GM21786 (cell line): ENCODE measurements around the gene TBRG1.

Experiments used
- ATAC-seq: cut with Tn5 transposase; IDR thresholded peaks from one replicate; pipeline ENCODE4 v1.9.1; 2021; ENCODE audit not compliant: unreplicated experiment

TBRG1 gene

DNA sequence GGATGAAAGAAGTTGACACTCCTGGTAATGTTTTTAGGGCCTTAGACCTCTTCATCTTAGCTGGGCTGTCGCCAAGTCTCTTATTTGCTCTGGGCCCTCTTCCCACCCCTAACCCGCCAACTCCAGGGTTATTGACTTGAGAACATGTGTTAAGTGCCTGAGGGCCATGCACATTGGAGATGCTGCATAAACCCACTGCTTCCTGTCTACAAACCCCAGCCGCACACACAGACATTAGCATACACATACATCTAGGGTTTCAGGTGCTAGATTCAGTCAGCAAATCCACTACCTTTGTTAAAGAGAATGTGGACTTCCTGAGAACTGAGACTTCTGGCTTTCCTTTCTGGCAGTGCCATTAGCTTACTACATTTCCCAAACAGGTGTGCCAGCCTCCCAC, 10.6 kb upstream of the TBRG1 start:
- no peak for ATAC-seq

GRCh38 chr11:124612567-124613246, 10.0 kb upstream of the TBRG1 start:
- no peak for ATAC-seq

- no peak for ATAC-seq
These were observed 3.8 kb upstream of the TBRG1 start for GRCh38 chr11:124618863-124619262.

DNA sequence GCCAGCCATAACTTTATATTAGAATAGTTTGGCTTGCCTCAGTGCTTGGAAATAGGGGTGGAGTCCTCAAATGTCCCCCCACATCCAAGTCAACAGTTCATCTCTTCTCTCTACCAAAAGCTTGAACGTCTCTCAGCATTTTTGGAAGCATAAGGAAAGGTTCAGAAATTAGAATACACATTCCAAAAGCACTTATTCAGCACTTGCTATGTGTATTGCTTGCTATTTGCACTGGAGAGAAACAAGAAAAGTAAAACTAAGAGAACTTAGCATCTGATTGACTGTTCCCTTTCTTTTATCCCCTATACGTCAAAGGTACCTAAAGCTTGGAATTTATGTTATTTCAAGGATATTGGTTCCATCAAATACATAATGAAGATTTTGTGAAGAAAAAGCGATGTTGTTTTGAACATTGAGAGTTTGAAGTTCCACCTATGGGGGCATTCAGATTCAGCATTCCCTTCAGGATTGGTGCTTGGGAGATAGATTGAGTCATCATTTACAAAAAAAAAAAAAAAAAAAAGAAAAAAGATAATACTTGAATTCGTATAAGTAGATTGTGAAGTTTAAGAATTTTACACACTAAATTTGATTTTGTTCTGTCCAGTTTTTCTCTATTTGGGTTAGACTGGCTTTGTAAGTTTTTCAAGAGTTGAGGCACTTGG, 1.3 kb downstream of the TBRG1 start:
- no peak for ATAC-seq

- ATAC-seq: no peak
These were observed 3.0 kb downstream of the TBRG1 start for GRCh38 chr11:124625504-124626168.

GRCh38 chr11:124627546-124627945, 4.9 kb downstream of the TBRG1 start:
- no peak for ATAC-seq

GRCh38 chr11:124629961-124630360, 7.3 kb downstream of the TBRG1 start:
- no peak for ATAC-seq

DNA sequence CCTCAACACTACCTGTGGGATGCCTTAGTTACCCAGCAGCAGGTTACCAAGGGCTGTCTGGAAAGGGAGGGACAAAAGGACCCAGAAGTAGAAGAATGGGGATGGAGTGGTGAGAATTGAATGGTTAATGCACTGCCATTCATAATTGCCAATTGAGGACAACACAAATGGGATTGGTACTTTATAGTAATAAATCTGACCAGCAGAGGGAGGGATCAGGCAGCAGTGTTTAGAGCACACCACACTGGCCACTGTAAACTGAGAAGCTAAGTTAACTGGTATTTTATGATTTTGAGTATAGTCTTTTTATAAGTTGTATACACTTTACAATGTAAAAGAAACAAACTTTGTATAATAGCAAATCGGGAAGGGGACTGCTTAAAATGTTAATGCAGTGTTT, 10.7 kb downstream of the TBRG1 start:
- no peak for ATAC-seq

- ATAC-seq: no peak
These were observed 13.3 kb downstream of the TBRG1 start for GRCh38 chr11:124635932-124636331.

DNA sequence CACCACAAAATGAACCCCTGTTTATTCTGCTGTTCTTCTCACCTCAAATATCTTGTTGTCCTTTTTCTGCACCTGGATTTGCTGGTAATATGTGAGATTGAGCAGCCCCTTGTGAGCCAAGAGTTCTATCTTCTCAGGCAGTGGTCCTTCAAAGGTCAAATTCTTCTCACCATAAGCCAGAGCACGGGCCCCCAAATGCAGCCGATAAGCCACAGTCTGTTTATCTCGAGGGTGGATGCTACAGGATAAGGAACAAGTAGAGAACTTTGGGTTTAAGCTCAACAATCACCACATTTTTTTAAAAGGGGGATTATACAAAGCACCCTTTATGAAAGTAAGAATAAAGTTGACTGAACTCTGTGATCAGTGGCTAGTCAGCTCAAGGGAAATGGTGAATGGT, 15.8 kb downstream of the TBRG1 start:
- no peak for ATAC-seq

GRCh38 chr11:124639186-124639585, 16.5 kb downstream of the TBRG1 start:
- no peak for ATAC-seq

DNA sequence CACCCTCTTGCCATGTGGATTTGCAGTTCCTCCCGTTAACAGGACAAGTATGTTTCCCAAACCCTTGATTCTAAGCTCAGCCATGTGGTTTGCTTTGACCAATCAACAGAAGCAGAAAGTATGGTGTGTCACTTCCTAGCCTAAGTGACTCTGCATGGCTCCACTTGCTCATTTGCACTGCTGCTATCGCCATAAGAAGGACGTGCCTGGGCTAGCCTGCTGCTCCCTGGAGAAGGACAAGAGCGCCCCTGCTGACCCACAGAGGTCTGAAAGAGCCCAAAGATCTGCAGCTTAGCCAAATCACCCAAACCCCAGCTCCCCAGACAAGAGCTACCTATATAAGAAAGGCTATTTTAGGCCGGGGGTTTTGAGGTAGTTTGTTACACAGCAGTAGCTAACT, 18.0 kb downstream of the TBRG1 start:
- no peak for ATAC-seq

- ATAC-seq: no peak
These were observed 20.0 kb downstream of the TBRG1 start for GRCh38 chr11:124642628-124643027.

DNA sequence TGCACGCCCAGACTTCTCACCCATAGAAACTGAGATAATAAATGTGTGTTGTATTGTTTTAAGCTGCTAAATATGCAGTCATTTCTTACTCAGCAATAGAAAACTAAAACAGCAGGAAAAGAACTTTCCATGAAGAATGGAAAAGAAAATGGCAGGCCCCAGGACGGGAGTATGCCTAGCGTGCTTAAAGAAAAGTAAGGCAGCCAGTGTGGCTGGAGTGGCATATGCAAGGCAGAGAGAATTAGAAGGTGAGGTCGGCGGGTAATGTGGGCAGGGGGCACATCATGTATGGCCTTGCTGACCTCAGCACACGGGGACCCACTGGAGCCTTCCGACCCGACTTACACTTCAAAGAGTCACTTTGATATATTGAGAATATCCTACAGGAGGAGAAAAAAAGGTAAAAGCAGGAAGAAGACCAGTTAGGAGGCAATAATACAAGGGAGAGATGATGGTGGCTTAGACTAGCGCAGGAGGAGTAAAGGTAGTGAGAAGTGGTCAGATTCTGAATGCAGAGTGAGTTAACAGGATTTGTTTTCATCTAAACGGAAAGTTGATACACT, 20.5 kb downstream of the TBRG1 start:
- no peak for ATAC-seq

- ATAC-seq: no peak
These were observed 21.2 kb downstream of the TBRG1 start for GRCh38 chr11:124643605-124644425.

DNA sequence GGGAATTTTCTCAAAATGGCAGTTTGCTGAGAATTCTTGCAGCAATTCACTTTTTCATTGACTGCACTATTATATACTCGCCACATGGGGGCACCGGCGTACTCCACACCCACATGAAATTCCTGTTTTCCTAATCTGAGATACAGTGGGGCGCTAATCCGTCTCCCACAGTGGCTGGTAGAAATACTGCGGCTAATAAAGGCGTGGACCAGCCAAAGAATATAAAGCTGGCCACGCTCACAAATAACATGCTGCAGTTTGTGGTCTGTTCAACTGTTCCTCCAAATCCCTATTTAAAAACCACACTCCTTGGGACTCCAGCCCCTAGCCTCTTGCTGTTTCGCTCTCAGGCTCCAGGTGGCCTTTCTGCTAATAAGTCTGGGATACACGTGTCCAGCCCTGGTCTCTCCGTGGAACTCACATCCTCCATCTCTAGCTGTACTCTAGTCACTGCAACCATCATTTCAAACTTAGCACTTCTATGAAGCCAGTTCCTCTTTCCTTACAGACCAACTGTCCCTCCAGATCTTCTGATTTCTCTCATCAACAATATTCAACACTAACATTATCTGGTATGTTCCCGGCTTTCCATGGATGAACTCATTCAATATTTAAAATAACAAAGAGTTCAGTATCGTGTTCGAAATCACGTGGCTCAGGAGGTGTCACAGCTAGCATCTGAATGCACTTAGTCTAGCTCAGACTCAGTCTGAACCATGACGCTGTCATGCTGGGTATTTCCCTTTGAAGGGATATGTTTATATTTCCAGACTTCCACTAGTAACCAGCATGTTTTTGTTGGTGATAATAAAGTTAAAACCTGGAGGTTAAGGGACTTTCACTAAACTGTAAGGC, 22.0 kb downstream of the TBRG1 start:
- ATAC-seq: peak; percentile 76

- ATAC-seq: peak; percentile 49
These were observed 23.5 kb downstream of the TBRG1 start for GRCh38 chr11:124646148-124646547.

DNA sequence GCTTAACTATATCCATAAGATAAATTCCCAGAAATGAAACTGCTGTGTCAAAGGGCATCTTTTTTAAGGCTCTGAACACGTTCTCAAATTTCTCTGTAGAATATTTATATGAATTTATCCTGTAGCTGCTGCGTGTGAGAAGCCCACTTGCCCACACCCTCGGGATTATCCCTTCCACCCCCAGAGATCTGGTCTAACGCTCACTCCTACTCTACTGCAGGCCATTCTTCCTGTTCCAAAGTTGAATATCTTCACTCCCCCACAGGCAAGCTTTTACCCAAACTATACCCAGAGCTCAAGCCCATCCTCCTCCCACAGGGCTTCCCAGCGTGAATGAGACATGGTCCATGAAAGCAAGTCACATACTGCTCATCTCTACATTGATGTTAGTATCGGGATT, 25.9 kb downstream of the TBRG1 start:
- no peak for ATAC-seq

DNA sequence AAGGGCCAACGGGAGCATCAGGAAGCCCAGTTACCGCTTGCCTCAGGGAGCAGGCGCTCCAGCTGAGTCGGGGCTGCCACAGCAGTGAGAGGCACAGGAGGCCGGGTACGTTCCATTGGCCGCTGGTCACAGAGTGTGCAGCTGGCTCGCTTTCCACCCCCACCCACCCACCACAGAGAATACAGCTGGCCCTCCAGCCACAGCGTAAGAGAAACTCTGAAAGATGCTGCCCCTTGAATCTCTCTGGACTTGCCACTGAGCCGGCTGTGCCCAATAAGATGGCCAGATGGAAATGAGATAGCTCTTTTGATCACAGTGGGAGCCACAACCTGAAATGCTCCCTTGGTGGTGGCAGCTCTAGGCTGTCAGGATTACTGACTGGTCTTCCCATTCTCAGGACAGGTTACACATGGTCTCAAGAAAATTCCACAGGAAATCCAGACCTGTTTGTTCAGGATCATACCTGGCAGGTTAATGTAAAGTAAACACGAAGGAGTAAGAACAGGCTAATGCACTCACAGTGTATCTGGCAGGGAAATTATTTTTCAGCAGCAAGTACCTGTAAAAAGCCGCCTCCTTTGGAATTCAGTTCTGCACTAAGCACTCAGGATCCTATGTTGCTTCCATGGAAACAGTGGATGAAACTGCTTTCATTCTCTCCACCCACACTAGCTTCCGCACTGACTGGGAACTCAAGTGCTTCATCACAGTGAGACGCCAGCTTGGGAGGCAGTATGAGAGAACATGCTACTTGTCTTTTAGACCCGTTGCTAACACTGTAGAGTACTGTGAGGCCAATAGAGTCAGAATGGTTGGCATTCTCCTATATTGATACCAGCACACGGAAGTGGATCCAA, 34.3 kb downstream of the TBRG1 start:
- ATAC-seq: no peak
